ENCODE data around the gene DOK3.

DOK3 gene

GRCh38 chr5:177478711-177479646, 30.6 kb downstream of the DOK3 start:
- DNase-seq, result peak; percentile 82

DNA sequence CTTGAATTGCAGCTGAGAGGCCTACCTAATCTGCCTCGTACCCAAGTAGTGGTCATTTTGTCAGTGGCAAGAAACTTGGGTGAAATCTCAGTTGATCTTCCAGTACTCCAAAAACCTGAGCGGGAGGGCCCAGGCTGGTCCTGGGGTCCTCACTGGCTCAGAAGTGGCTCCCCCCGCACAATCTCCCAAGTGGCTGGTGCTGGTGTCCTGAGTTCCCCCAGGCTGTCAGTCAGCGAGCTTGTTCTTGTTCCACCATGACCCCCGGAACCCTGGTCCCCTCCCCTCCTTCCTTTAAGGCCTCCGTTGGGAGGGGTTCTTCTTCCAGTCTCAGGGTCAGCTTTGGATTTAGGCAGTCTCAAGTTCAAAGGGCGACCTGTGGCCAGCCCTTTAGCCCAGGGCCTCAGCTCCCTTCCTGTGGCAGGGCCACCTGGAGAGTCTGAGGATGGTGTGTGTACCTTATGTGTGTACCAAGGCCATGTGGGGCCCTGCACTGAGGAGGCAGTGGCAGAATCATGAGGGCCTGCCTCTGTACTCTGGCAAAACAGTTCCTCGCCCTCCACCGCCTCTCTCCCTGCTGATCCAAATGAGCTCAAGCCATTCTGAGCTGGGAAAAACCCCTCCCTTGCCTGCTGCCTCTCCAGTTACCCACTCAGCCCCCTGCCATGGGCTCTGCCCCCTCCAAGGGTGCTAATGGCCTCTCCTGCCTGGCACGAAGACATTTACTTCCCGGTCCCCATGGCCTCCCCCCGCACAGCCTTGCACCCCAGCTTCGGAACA, 31.7 kb downstream of the DOK3 start:
- no peak for DNase-seq

GRCh38 chr5:177476531-177477233, 32.9 kb downstream of the DOK3 start:
- no peak for DNase-seq

DNA sequence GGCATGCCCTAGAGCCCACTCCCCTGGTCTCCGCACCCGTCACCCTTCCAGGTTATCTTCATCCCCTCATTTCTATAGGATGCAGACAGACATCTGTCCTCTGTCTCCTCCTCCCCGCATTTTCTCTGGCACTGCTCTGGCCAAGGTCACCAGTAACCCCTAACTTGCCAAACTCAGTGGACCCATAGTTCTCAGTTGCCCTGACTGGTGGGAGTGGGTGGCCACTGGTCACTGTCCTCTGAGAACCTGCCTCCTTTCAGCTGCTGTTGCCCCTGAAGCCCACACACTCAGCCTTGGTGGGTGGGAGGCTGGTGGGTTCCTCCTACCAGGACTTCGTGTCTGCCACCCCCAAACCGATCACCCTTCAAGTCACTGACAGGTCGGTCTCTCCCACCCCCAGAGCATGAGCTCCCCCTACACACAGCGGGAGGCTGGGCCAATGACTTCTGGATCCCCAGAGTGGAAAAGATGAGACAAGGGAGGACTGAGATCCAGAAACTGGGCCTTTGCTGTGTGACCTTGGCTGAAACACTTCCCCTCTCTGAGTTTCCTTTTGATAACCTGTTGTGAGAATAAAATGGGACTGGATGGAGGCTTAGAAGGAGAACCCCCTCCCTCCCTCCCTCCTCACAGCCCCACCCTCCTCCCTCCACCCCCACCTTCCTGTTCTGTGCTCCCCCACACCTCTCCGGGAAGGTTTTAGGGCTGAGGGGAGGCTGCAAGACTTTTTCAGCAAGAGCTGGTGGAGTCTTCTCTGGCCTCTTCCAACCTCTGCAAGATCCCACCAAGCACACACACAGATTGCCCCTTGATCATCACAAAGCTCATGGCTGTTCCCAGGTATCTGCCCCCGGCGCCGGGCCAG, 33.8 kb downstream of the DOK3 start:
- no peak for DNase-seq

GRCh38 chr5:177474846-177475562, 34.6 kb downstream of the DOK3 start:
- DNase-seq, result no peak

GRCh38 chr5:177474002-177474476, 35.6 kb downstream of the DOK3 start:
- no peak for DNase-seq

DNA sequence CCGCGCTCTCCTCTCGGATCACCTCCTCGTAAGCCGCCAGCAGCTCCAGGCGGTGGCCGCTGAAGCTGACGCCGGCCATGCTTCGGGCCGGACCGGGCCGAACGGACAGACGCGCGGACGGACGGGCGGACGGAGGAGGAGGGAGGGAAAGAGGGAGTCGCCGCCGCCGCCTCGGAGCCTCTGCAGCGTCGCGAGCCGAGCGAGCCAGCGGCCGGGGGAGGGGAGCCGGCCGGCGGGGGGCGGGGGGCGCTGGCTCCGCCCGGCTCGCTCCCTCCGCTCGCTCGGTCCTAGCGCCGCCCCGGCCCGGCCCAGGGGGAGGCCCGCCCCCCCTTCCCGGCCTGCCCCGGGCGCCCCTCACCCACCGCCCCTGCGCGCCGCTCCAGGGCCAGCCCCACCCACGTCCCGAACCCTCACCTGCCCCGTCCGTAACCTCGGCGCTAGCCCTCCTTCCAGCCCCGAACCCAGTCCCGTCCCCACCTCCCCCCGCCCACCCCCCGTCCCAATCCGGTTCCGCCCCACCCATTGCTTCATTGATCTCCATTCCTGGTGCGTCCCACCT, 36.1 kb downstream of the DOK3 start, which contains the start of gene DBN1:
TSS of gene DBN1 (minus strand) at position 192 of the 559 bp plus-strand sequence. CDS start at position 79, 113 bp downstream.
- no peak for DNase-seq

- DNase-seq, result peak; percentile 89
These were observed 36.9 kb downstream of the DOK3 start for GRCh38 chr5:177472460-177473442.

DNA sequence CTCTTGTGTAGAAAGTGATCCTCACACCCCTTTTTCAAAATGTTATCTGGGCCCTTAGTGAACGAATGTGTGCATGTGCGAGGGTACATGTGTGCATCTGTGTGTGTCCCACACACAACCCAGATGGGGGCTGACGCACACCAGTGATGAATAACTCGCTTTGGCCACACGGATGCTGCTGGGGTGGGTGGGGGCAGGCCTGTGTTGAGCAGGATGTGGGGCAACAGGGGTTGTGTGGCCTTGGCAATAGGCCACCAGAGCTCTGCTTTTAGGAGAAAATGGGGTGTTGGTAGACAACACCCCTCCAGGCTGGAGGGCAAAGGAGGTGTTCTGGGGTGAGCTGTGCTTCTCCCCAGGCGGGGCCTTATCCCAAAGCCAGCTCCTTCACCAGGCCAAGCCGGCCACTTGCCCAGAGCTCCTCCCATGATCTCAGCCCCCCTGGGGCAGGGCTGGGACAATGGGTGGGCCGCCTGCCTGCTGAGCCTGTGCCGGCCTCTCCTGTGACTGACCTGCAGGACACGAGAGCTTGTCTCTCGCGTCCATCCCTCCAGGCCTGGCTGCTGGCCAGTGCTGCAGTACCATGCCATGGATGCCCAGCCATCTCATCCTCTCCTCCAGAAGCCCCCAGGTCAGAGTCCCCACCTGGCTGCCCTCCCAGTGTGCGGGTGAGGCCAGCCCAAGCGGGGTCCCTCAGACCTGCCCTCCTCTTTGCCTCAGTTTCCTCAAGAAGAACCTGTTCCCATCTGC, 37.8 kb downstream of the DOK3 start:
- DNase-seq, result no peak

- DNase-seq, result no peak
These were observed 38.7 kb downstream of the DOK3 start for GRCh38 chr5:177470759-177471536.

DNA sequence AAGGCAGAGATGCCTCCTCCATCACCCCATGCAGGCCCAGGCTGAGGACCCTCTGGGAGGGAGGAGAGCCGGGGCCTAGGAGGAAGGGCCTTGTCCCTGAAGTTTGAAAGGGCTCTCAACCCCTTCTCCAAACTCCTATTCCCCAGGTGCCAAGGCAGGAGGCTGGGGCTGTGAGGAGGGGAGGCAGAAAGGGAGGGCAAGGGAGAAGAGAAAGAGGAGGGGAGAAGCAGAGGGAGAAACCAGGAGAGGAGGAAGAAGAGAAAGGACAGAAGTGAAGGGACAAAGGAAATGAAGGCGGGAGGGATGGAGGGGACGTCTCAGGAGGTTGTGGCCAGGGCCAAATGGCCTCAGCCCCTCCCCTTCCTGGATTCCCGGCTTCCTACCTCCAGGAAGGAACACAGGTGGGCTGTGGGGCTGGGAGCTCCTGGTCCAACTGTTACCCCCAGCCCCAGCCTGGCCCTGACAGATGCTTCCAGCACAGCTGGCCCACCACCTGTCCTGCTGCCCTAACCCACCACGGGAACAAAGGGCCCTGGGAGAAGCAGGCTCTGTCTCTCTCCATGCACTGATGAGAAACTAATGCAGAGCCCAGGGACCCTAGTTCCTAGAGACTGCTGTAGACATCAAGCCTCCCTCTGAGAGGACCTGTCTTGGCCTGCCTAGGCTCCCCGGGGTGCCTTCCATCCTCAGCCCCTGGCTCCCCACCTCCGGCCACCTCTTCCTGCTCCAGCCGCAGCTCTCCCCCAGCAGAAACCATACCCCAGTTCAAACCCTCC, 39.7 kb downstream of the DOK3 start:
- DNase-seq, result no peak

- DNase-seq, result no peak
These were observed 40.7 kb downstream of the DOK3 start for GRCh38 chr5:177468685-177469628.

DNA sequence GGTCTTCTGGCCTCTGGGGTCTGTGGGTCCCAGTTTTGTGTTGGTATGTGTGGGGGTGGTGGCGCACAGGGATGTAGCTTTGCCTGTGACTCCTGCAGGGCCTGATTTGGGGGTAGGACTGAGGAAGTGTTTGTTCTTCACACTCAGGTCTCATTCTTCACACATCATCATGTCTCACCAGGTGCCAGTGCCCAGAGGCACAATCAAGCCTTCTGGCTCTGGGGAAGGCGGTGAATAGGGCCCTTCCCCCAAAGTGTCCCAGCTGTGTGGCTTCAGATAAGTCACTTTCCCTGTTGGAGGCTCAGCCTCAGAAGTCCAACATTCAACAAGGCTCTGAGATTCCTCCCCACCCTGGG, 41.3 kb downstream of the DOK3 start:
- no peak for DNase-seq

DNA sequence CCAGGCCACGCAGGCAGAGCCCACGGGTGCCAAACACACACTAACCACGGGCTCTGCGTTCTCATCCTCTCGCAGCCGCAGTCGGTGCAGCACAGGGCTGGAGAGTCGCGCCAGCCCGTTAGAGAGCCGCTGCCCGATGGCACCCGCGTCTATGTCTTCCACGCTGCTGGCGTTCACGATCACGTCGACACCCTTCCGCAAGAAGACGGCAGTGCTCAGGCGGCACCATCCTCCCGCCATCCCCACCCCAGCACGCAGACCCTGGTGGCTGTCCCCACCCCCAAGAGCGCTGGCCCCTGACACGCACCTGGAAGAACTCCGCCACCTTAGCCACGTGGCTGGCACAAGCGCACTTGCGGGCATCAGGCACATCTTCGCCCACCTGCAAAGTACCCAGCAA, 42.2 kb downstream of the DOK3 start:
- no peak for DNase-seq

GRCh38 chr5:177466861-177467260, 42.8 kb downstream of the DOK3 start:
- DNase-seq, result no peak

GRCh38 chr5:177465044-177465443, 44.6 kb downstream of the DOK3 start:
- no peak for DNase-seq
